Thyroid gland (tissue), 4 donors: ENCODE measurements around the gene KRR1.

ENCODE experiments used
- POLR2A ChIP-seq, 2 donors: fragments of 450-650 bp; IDR thresholded peaks; one replicate each; pipeline ENCODE4 v1.6.1; 2017; ENCODE audit warnings: antibody characterized with exemption in 2 of 2, mild to moderate bottlenecking in 2 of 2, moderate library complexity in 1 of 2
- TF ChIP-seq, protein P1 (sequence below), 6 experiments: fragments of 200-600 bp in 3 of 6; fragments of 450-650 bp in 3 of 6; sonication (generic) in 3 of 6; IDR thresholded peaks; one replicate each; pipeline ENCODE4 v1.5.1; 2016 to 2019; ENCODE audit warnings: antibody characterized with exemption in 6 of 6, mild to moderate bottlenecking in 2 of 6, inconsistent platforms in 1 of 6, moderate library complexity in 1 of 6

GRCh38 chr12:75553836-75554555 lies 42.6 kb upstream of the KRR1 start:
- TF ChIP-seq, protein P1, sequence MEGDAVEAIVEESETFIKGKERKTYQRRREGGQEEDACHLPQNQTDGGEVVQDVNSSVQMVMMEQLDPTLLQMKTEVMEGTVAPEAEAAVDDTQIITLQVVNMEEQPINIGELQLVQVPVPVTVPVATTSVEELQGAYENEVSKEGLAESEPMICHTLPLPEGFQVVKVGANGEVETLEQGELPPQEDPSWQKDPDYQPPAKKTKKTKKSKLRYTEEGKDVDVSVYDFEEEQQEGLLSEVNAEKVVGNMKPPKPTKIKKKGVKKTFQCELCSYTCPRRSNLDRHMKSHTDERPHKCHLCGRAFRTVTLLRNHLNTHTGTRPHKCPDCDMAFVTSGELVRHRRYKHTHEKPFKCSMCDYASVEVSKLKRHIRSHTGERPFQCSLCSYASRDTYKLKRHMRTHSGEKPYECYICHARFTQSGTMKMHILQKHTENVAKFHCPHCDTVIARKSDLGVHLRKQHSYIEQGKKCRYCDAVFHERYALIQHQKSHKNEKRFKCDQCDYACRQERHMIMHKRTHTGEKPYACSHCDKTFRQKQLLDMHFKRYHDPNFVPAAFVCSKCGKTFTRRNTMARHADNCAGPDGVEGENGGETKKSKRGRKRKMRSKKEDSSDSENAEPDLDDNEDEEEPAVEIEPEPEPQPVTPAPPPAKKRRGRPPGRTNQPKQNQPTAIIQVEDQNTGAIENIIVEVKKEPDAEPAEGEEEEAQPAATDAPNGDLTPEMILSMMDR (IDR thresholded peaks at IDR 0.05), result no peak
- TF ChIP-seq POLR2A (IDR thresholded peaks at IDR 0.05), result no peak
